GM18499 (cell line): ENCODE measurements around the gene ZNF746.
"Not testable (repeated sequence)": the region's sequence is repeated elsewhere in the genome, so short reads cannot be mapped to it uniquely, and the experiment has no call there.

Source experiments
- ATAC-seq: cut with Tn5 transposase; IDR thresholded peaks from one replicate; pipeline ENCODE4 v1.9.1; 2021; ENCODE audit warnings: moderate number of reproducible peaks; ENCODE audit not compliant: insufficient read depth, unreplicated experiment

Gene ZNF746

GRCh38 chr7:149460493-149461277 is 36.9 kb downstream of the ZNF746 start, which contains the start of gene ZNF777:
ZNF777 (minus strand) TSS chr7:149461062; CDS start chr7:149456022, 5,040 bp downstream.
- peak; percentile 90 for ATAC-seq

- peak; percentile 7 for ATAC-seq
Measured at GRCh38 chr7:149459540-149460452, 37.8 kb downstream of the ZNF746 start.

GRCh38 chr7:149459201-149459539 is 38.4 kb downstream of the ZNF746 start:
- ATAC-seq: no peak

- ATAC-seq: no peak
Measured at GRCh38 chr7:149458235-149458634, 39.4 kb downstream of the ZNF746 start.

- no peak for ATAC-seq
Measured at GRCh38 chr7:149457766-149458165, 39.8 kb downstream of the ZNF746 start.

- no peak for ATAC-seq
Measured at GRCh38 chr7:149456506-149457421, 40.8 kb downstream of the ZNF746 start.

- no peak for ATAC-seq
Measured at GRCh38 chr7:149455175-149455950, 42.2 kb downstream of the ZNF746 start.

- ATAC-seq: no peak
Measured at GRCh38 chr7:149454750-149455149, 42.9 kb downstream of the ZNF746 start.

- no peak for ATAC-seq
Measured at GRCh38 chr7:149454006-149454405, 43.6 kb downstream of the ZNF746 start.

GRCh38 chr7:149450821-149451220 is 46.8 kb downstream of the ZNF746 start:
- ATAC-seq: no peak

GRCh38 chr7:149449897-149450296 is 47.7 kb downstream of the ZNF746 start:
- no peak for ATAC-seq

GRCh38 chr7:149448961-149449360 is 48.6 kb downstream of the ZNF746 start:
- ATAC-seq: no peak

GRCh38 chr7:149446026-149446425 is 51.6 kb downstream of the ZNF746 start:
- ATAC-seq: not testable (repeated sequence)

- no peak for ATAC-seq
Measured at GRCh38 chr7:149444287-149444686, 53.3 kb downstream of the ZNF746 start.

GRCh38 chr7:149443523-149443922 is 54.1 kb downstream of the ZNF746 start:
- ATAC-seq: no peak

GRCh38 chr7:149442924-149443323 is 54.7 kb downstream of the ZNF746 start:
- no peak for ATAC-seq

GRCh38 chr7:149440222-149440621 is 57.4 kb downstream of the ZNF746 start:
- ATAC-seq: no peak

GRCh38 chr7:149436358-149436757 is 61.3 kb downstream of the ZNF746 start:
- no peak for ATAC-seq

- ATAC-seq: no peak
Measured at GRCh38 chr7:149433124-149433523, 64.5 kb downstream of the ZNF746 start.
